Measurements from ENCODE around the gene ADAMTS17.

The ADAMTS17 gene

DNA sequence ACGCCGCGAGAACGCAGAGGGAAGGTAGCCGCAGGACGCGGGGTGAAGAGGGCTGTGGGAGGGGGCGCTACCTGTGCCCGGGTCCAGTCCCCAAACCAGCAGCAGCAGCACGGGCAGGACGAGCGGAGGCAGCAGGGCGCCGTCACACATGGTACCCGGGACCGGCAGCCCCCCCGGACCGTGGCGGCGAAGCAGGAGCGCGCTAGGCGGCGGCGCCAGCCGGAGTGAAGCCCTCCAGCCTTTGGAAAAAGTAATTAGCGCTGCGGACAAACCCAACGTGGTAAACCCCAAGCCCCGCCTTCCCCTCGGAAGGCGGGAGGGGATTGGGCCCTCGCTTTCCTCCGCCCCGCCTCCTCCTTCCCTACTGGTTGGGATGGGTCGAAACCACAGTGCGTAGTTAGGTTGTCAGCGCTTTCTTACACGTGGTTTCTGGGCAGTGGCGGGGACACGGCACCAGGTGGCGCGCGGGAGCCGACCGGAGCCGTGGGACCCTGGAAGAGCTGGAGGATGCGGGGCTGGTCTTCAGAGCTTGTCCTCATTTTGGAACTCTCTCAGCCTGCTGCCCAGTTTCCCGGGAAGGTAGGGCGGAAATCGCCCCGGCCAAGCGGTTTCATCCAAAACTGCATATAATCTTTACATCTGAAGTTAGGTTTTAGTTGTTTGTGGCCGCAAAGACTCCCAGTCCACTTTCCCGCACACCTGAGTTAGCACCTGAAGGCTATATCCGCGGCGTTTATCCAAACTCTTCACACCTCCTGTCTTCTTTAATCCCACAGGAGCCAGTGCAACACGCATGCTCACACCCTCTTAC lies at the start of gene ADAMTS17:
Gene ADAMTS17, minus strand, starts transcription at position 226 of the 811 bp plus-strand sequence. Its CDS starts 76 bp downstream, at position 150.
- Histone ChIP-seq H3K4me3 (peak within 1 kb of the TSS; percentile 93), H3K27ac (peak within 1 kb of the TSS; percentile 66 to 87)
- TF ChIP-seq CTCF (IDR thresholded peaks at IDR 0.05) = peak; percentile 88
- peak; percentile 97 for DNase-seq (ENCODE audit: low spot score)

DNA sequence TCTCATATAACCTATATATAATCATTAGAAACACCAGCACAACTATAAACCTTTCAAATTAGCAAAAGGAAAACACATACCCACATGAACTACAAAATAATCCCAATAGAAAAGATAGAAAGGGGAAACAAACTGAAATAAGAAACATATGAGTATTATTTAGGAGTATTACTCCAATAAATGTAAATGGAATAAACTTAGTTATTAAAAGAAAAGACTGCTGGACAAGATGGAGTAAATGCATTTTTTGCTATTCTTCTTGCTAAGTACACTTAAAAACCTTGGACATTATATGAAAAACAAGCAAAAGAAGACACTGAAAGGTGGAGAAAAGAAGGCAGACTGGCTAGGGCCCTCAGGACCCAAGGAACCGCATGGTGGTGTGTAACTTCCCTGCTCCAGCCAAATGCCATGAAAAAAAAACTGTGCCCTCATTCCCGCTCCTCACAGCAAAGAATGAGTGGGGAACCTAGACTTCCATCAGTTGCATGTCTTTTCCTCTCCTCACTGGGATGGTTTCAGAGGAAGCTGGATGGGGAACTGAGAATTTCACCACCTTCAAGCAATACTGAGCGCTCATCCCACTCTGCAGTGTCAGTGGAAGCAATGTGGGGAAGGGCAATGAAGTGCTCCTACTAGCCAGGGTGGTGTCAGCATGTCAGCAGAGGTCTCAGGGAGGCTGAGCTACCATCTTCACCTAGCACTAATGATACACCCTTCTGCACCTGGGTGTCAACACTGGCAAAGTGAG lies 43.7 kb upstream of the ADAMTS17 start:
- DNase-seq (ENCODE audit: low spot score) = no peak
- Histone ChIP-seq H3K27ac (no peak overlapping the region), H3K4me3 (no peak overlapping the region)
- TF ChIP-seq CTCF (IDR thresholded peaks at IDR 0.05) = no peak

- no peak overlapping the region for H3K27ac ChIP-seq
- no peak for DNase-seq (ENCODE audit: low spot score)
- H3K4me3 ChIP-seq = no peak overlapping the region
- no peak for TF ChIP-seq CTCF (IDR thresholded peaks at IDR 0.05)
Observed at GRCh38 chr15:100384108-100384410, 42.3 kb upstream of the ADAMTS17 start.

- peak; percentile 29 for TF ChIP-seq CTCF (IDR thresholded peaks at IDR 0.05)
- no peak for DNase-seq (ENCODE audit: low spot score)
- H3K4me3 ChIP-seq = no peak overlapping the region
- no peak overlapping the region for H3K27ac ChIP-seq
Observed at GRCh38 chr15:100383302-100384107, 41.7 kb upstream of the ADAMTS17 start.

GRCh38 chr15:100373942-100374341 lies 32.2 kb upstream of the ADAMTS17 start:
- TF ChIP-seq CTCF (IDR thresholded peaks at IDR 0.05) = no peak
- peak overlapping the region; percentile 63 for H3K4me3 ChIP-seq
- no peak for DNase-seq (ENCODE audit: low spot score)
- H3K27ac ChIP-seq = no peak overlapping the region

GRCh38 chr15:100373120-100373896 lies 31.5 kb upstream of the ADAMTS17 start:
- TF ChIP-seq CTCF (IDR thresholded peaks at IDR 0.05) = no peak
- H3K27ac ChIP-seq = peak overlapping the region in 1 of 2 donors; percentile 20
- peak overlapping the region; percentile 63 for H3K4me3 ChIP-seq

More at GRCh38 chr15:100373120-100373896, 31.5 kb upstream of the ADAMTS17 start:
- no peak for DNase-seq (ENCODE audit: low spot score)
